NCI-H526 treated with DMSO at 0.1 percent for 48 hours (cell line): Measurements from ENCODE around the gene RBM11.

ENCODE experiments used
- DNase-seq: peaks from one replicate; lab custom pipeline; 2025; lab: John Stamatoyannopoulos, UW

Gene RBM11

GRCh38 chr21:14271053-14271452 lies 55.1 kb downstream of the RBM11 start:
- no peak for DNase-seq

DNA sequence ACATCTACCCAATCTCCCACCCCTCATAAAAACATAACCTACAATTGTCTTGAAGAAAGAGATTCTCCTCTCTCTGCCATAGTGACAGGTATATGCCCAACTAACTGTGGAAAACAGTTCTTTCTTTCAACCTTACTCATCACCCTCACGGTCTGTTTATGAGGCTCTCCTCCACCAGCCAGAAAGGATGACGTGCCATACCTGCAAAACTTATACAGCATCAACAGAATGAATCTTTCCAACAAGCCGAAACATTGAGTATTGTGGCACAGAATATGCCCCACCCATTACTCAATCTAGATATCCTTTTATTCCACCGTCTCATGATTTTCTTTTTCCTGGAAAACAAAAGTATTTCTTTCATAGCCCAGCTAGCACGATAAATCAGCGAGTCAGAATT lies 55.7 kb downstream of the RBM11 start:
- no peak for DNase-seq

DNA sequence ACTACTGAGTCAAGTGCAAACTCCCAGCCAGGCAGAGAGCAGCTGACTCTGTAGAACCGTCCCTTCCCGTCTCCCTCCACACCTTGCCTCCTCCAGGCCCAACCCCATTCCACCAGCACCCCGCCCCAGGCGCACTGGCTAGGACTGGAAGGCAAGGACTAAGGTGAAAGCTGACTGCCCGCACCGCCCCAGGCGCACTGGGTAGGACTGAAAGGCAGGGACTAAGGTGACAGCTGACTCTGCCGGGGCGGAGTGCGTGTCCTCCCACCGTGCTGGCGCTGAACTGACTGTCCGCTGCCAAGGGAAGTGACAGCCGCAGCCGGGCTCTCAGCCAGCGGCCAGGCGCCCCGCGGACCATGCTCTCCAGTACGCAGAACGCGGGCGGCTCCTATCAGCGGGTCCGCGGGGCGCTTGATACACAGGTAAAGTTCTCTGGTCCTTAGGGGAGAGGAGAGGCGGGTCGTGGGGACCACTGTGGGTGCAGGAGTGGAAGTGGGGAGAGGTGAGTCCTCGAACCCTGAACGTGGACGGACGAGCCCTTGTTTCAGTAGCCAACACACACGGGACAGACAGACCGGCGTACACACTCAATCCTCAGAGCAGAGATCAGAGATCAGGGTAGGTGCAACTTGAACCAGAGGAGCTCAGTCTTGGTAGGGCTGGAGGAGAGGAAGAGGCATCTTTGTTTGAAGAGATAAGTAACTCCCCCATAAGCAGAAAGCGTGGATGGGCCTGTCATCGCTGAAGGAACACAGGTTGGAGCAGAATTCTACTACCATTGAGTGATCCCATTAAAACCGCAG lies 58.0 kb downstream of the RBM11 start:
- DNase-seq, result no peak

GRCh38 chr21:14275702-14276205 lies 59.8 kb downstream of the RBM11 start:
- DNase-seq, result no peak
